ENCODE results near the gene LGR4. TPM values are rescaled to one million over a fixed set of nuclear protein-coding genes. Genes with fewer than 3 reads are reported as not detected.

The LGR4 gene
- total and polyA plus RNA-seq, 10 of the 15 experiments (the other 5 are each of a cell fraction or from before 2014, with no cell fraction given), result under 0.01 to 0.64 (median 0.04) TPM; not detected in 5

GRCh38 chr11:27409742-27410141 is 62.8 kb downstream of the LGR4 start (continued):
- TF ChIP-seq ZNF622 (IDR thresholded peaks at IDR 0.05), result no peak

- no peak overlapping the region for H3K9ac ChIP-seq (ENCODE audit: control insufficient read depth, insufficient read depth, low read length)
- POLR2A ChIA-PET, result no interaction called here
- CTCF ChIA-PET, result no interaction called here
- no peaks in the 10 kb centered on the region for H3K27me3 ChIP-seq (replicated peaks in 1 of 2; ENCODE audit: control insufficient read depth in 2 of 2, insufficient read depth in 2 of 2, low read length in 1 of 2)
- no TSS peak for BruUV-seq (replicated peaks)
- DNase-seq (ENCODE audit: low read depth, low spot score) (no peak), ATAC-seq (no peak), FAIRE-seq (no peak)
- no peak overlapping the region for H2AFZ ChIP-seq (ENCODE audit: control insufficient read depth, low read depth, low read length)
- RAD21 ChIA-PET (ENCODE audit: unreplicated experiment), result no interaction called here
- intact Hi-C loops (cut with micrococcal nuclease; ENCODE audit: unreplicated experiment), result no loop called here
- no peaks in the 10 kb centered on the region for H3K79me2 ChIP-seq (ENCODE audit: control insufficient read depth, insufficient read depth, low read length)
- SMC1A ChIA-PET (ENCODE audit: uncharacterized antibody, unreplicated experiment), result interaction anchor here (0.7 kb wide), 1 partner anchor 279 kb away, joined by 3 read pairs; no protein-coding TSS in a partner anchor
- H3K4me3 ChIP-seq, result no peak overlapping the region
- H3K36me3 ChIP-seq (ENCODE audit: control insufficient read depth in 2 of 2, insufficient read depth in 2 of 2, low read length in 1 of 2), result no peaks in the 10 kb centered on the region
- in situ Hi-C loops (cut with MboI), result no loop called here
- no peaks in the 10 kb centered on the region for H3K4me1 ChIP-seq (ENCODE audit: control insufficient read depth, insufficient read depth, low read length)
- H3K27ac ChIP-seq (ENCODE audit: control insufficient read depth, insufficient read depth), result no peak overlapping the region
- H3K9me3 ChIP-seq (replicated peaks; ENCODE audit: control insufficient read depth, insufficient read depth, low read length), result no peaks in the 10 kb centered on the region
- no peak overlapping the region for H3K4me2 ChIP-seq (ENCODE audit: control insufficient read depth, insufficient read depth)
- no peaks in the 10 kb centered on the region for H4K20me1 ChIP-seq (ENCODE audit: control insufficient read depth, insufficient read depth)
- TF ChIP-seq LARP7 (IDR thresholded peaks at IDR 0.05) (no peak), SMAD1 (IDR thresholded peaks at IDR 0.05; ENCODE audit: low read depth, partially characterized antibody) (no peak), NBN (IDR thresholded peaks at IDR 0.05) (no peak), SMAD5 (IDR thresholded peaks at IDR 0.05; ENCODE audit: low read depth) (no peak), SP1 (IDR thresholded peaks at IDR 0.05; ENCODE audit: low read depth, low read length) (no peak), MTA2 (IDR thresholded peaks at IDR 0.05; ENCODE audit: low read depth) (no peak), TAF1 (IDR thresholded peaks at IDR 0.05; ENCODE audit: borderline replicate concordance, low read depth, low read length) (no peak), E2F8 (IDR thresholded peaks at IDR 0.05; ENCODE audit: low read depth, partially characterized antibody) (no peak)
Measured at GRCh38 chr11:27409049-27409448, 63.5 kb downstream of the LGR4 start.

Measured in GM12878 (cell line).